Bronchus fibroblast of lung (primary cell): Measurements from ENCODE around the gene ESPN. TPM values are rescaled to one million over a fixed set of nuclear protein-coding genes. Genes with fewer than 3 reads are reported as not detected.

Experiments used
- total RNA-seq: library from RNA; depleted of rRNA; stranded (reverse); fragments of >200 nt; gene quantifications from 2 replicates; pipeline ENCODE4 v1.2.3, GENCODE V29; 2015

The ESPN gene, protein sequence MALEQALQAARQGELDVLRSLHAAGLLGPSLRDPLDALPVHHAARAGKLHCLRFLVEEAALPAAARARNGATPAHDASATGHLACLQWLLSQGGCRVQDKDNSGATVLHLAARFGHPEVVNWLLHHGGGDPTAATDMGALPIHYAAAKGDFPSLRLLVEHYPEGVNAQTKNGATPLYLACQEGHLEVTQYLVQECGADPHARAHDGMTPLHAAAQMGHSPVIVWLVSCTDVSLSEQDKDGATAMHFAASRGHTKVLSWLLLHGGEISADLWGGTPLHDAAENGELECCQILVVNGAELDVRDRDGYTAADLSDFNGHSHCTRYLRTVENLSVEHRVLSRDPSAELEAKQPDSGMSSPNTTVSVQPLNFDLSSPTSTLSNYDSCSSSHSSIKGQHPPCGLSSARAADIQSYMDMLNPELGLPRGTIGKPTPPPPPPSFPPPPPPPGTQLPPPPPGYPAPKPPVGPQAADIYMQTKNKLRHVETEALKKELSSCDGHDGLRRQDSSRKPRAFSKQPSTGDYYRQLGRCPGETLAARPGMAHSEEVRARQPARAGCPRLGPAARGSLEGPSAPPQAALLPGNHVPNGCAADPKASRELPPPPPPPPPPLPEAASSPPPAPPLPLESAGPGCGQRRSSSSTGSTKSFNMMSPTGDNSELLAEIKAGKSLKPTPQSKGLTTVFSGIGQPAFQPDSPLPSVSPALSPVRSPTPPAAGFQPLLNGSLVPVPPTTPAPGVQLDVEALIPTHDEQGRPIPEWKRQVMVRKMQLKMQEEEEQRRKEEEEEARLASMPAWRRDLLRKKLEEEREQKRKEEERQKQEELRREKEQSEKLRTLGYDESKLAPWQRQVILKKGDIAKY
- total RNA-seq, result under 0.01 TPM in 1 of 2 replicates, not detected in the other

DNA sequence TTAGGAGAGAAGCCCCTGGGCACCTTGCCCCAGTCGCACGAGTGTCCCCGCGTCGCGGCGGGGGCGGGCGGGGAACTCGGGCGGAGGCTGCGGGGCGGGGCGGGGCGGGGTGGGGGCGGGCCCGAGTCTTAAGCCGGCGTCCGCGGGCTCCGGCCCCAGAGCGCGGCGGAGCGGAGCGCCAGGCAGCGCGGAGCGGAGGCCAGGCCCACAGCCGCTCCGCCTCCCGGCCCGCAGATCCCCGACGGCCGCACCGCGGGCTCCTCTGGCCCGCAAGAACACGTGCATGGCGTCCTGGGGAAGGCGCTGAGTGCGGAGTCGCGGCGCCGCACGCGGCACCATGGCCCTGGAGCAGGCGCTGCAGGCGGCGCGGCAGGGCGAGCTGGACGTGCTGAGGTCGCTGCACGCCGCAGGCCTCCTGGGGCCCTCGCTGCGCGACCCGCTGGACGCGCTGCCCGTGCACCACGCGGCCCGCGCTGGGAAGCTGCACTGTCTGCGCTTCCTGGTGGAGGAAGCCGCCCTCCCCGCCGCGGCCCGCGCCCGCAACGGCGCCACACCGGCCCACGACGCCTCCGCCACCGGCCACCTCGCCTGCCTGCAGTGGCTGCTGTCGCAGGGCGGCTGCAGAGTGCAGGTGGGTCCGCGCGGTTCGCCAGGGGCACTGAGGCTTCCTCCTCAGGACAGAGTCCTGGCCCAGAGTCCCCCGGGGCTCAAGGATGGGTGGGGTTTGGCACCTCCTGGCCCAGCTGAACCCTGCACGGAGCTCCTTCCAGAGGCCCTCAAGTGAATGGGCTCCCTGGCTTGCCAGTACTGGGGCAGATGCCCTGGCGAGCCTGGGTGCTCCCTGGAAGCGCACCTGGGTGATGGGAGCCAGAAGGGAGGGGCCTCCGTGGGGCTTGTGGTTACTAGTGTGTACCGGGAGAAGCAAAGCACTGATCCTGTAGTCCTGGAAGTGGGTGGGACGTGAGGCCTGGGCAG, at the start of gene ESPN:
TSS of gene ESPN (plus strand) at position 158 of the 975 bp plus-strand sequence. CDS start at position 338, 180 bp downstream.

GRCh38 chr1:6393400-6394187, 31.0 kb upstream of the ESPN start, which contains the start of gene ACOT7:
Gene ACOT7 (minus strand): TSS chr1:6393767. CDS start chr1:6393399, 368 bp downstream.

DNA sequence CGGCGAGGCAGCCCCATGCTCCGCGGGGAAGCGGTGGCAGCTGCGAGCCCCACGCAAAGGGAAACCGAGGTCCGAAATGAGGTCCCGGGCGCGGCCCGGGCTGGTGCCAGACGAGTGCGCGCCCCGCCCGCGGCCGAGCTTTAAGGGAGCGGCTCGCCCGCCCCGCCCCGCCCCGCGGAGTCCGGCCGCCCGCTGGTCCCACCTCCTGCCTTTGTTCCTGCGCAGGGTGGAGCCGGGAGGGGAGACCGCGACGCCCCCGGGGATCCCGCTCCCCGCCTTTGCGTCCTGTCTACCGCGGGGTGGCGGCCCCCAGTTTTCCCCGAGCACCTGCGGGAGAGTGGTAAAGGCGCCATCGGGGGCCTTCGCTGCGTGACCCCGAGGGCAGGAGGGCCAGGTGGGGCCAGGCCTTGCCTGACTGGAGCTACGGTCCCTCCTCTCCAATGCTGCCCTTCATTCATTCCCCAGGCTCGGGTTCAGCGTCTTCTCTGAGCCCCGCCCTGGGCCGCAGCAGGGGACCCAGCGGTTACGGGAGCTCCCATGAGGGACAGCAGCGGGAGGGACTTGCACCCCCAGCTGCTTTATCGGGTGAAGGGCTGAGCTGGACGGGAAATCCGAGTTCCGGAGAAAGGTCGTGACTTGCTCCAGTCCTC, 4.6 kb upstream of the ESPN start, which contains the start of gene HES2:
TSS of gene HES2 (minus strand) at position 116 of the 650 bp plus-strand sequence. CDS start at position 17, 99 bp downstream.

DNA sequence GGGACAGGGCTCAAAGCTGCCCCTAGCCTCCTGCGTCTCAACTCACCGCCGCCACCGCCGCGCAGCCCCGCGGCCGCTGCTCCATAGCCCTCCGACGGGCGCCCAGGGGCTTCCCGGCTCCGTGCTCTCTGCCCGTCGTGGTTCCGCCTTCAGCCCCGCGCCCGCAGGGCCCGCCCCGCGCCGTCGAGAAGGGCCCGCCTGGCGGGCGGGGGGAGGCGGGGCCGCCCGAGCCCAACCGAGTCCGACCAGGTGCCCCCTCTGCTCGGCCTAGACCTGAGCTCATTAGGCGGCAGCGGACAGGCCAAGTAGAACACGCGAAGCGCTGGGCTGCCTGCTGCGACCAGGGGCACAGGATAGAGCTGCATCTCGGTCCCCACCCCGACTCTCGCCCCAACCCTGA, 41.4 kb downstream of the ESPN start, which contains the start of gene TNFRSF25:
TSS of gene TNFRSF25 (minus strand) at position 151 of the 400 bp plus-strand sequence. CDS start at position 85, 66 bp downstream.

DNA sequence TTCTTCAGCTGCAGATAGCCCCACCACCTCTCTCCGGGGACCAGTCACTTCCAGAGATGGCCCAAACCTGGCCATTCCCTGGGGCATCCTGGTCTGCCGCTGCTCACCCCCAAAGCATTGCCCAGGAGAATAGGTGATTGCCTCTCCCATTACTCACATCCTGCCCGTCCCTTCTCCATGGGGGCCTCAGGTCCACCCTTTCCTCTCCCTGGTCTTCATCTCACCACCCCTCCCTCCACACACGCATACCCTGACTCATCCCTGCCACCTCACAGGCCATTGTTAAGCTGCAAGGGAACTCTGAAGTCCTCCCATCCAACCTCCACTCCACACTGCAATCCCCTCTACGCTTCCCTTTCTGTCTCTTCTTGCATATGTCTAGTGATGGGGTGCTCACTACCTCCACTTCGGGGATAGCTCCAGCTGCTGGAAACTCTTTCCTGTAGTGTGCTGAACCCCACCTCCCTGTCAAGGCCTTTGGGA, 66.9 kb downstream of the ESPN start, which contains the start of gene PLEKHG5:
TSS of gene PLEKHG5 (minus strand) at position 188 of the 483 bp plus-strand sequence. CDS start 14,096 bp downstream, outside the sequence.

Other genes starting within 250 kb of the ESPN start
- gene CHD5, start 244.5 kb upstream of the ESPN start, total RNA-seq, result 0.50 TPM in 1 of 2 replicates, not detected in the other
- 72.4 and 90.3 TPM in 2 replicates for gene RPL22, start 225.2 kb upstream of the ESPN start, total RNA-seq
- 7.2 and 13.1 TPM in 2 replicates for gene RNF207, start 218.7 kb upstream of the ESPN start, total RNA-seq
- 80.0 and 83.1 TPM in 2 replicates for gene ICMT, start 188.8 kb upstream of the ESPN start, total RNA-seq
- gene HES3, start 180.6 kb upstream of the ESPN start, total RNA-seq, result not detected in 2 replicates
- 3.0 and 3.4 TPM in 2 replicates for gene GPR153, start 163.7 kb upstream of the ESPN start, total RNA-seq
- gene ACOT7, start 31.0 kb upstream of the ESPN start, total RNA-seq, result 82.7 and 105 TPM in 2 replicates
- under 0.01 and 0.15 TPM in 2 replicates for gene HES2, start 4.9 kb upstream of the ESPN start, total RNA-seq
- 4.4 and 5.2 TPM in 2 replicates for gene TNFRSF25, start 41.4 kb downstream of the ESPN start, total RNA-seq
- 8.3 and 10.6 TPM in 2 replicates for gene PLEKHG5, start 66.9 kb downstream of the ESPN start, total RNA-seq
- gene NOL9, start 129.7 kb downstream of the ESPN start, total RNA-seq, result 15.3 and 15.5 TPM in 2 replicates
- 0.15 and 0.17 TPM in 2 replicates for gene TAS1R1, start 130.5 kb downstream of the ESPN start, total RNA-seq
- gene ZBTB48, start 155.2 kb downstream of the ESPN start, total RNA-seq, result 12.9 and 14.0 TPM in 2 replicates
- 14.3 and 15.8 TPM in 2 replicates for gene KLHL21, start 178.1 kb downstream of the ESPN start, total RNA-seq
- 4.2 and 5.4 TPM in 2 replicates for gene PHF13, start 189.0 kb downstream of the ESPN start, total RNA-seq
- 28.2 and 31.6 TPM in 2 replicates for gene THAP3, start 200.1 kb downstream of the ESPN start, total RNA-seq